ENCODE measurements around the gene FOXI1.

FOXI1 gene

GRCh38 chr5:170105642-170106611, at the start of gene FOXI1:
TSS of gene FOXI1 (plus strand) at chr5:170105897. CDS start at chr5:170105958, 61 bp downstream.
- peak; percentile 23 for DNase-seq

DNA sequence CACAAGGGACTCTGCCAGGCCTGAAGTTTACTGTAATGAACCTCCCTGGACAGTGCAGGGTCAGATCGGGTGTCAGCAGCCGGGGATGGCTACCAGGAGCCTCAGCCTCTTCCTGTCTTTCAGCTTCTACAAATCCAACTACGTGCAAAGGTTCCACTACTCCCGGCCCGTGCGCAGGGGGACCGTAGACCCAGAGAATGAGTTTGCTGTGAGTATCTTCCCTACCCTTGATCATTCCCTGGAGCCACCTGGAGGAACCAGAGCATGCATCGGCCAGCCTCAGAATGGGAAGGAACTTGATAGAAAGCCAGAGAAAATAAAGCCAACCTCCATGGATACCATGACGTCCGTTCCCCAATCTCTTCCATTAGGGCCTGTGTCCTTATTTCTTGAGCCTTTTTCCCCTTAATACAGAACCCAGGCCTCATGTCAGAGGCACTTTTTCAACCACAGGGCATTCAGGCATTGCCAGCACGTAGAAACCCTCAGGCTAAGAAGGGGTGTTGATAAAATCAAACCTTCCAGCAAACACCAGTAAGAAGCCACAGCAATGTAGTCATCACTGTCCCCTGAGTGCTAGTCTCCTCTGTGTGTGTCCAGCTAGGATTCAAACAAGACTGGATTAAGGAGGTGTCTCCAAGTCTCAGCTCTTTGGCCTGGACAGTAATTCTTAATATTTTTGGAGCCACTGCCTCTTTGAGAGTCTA, 49.0 kb upstream of the FOXI1 start:
- DNase-seq, result no peak

GRCh38 chr5:170057311-170057710, 48.4 kb upstream of the FOXI1 start:
- no peak for DNase-seq

GRCh38 chr5:170059221-170059620, 46.5 kb upstream of the FOXI1 start:
- no peak for DNase-seq

- DNase-seq, result no peak
Measured at GRCh38 chr5:170067152-170067551, 38.5 kb upstream of the FOXI1 start.

GRCh38 chr5:170067574-170068170, 38.0 kb upstream of the FOXI1 start:
- DNase-seq, result no peak

DNA sequence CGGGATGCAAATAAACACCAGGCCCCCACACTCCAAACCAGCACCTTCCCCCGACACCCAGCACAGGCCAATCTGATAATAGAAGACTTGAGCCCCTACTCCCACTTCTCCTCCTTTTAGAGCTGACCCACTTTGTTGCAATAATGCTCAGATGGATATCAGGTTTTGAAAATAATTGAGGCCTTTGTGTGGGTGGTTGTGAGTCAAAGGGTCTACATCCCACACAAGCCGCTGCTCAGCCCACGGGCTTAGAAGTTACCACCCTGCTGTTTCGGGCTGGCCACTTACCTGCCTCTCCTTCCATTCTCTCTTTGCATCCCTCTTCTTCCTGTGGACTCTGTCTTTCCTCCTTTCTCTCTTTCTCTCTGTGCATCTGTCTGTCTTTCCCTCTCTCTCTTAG, 36.2 kb upstream of the FOXI1 start:
- DNase-seq, result no peak

DNA sequence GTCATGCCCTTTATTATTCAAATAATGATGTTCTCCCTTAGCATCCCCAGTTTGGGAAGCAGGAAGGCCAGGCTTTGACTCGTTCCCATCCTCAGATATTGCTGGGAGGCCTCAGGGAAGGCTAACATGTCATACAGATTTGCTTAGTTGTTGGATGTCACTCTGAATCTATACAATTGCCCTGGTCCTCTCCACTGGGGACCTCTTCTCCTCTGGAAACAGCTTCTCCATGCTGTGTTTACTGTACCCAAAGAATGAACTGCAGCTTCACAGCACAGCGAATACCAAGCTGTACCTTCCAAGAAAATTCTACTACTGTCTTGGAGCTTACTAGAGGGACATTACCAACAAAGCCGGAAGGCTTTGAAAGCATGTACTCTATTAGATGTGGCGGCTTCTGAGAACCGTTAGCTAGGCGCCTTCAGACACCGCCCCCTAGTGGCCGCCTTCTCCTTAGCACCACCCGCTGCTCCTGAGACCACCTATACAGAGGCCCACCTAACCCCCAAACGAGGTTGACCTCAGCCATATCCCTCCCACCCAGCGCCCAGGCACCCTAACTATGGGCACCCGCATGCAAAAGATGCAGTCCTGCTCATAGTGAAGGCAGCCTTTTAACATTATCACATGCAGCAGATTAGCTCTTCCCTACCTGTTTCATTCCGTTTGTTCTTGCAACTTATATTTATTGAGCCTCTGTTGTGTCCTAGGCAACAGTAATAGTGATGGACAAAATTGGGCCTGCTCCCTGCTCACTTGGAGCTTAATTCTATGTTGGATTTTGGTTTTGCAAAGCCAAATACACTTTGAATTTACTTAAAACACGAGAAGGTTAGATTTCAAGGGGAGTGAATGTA, 34.9 kb upstream of the FOXI1 start:
- peak; percentile 65 for DNase-seq

DNA sequence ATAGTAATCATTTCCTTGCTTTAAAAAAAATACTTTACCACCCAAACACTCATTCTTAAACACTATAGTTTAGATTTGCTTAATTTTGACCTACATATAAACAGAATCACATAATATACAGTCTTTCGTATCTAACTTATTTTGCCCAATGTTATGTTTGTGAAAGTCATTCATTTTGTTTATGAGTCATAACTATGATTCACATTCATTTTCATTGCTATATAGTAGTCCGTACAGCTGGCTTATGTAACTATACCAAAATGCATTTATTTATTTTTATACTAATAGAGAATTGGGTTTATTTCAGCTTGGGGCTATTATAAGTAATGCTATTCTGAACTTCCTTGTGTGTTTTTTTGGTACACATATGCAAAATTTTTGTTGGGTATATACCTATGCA, 33.9 kb upstream of the FOXI1 start:
- no peak for DNase-seq

DNA sequence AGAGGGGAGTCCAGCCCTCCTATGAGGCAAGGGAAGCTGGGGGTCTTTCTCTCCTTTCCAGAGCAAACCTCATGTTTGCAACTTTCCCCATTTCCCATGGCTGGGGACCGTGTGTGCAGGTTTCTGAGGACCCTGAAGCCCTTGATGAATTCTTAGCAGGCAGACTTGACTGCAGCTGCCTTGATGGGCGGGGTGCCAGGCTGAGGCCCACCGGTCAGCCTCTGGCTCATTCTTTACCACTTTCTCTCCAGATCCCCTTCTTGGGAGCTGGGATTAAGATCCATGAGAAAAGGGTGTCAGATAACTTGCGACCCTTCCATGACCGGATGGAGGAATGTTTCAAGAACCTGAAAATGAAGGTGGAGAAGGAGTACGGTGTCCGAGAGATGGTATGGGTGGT, 30.0 kb upstream of the FOXI1 start:
- no peak for DNase-seq

- DNase-seq, result no peak
Measured at GRCh38 chr5:170076211-170076610, 29.5 kb upstream of the FOXI1 start.

GRCh38 chr5:170076739-170077138, 29.0 kb upstream of the FOXI1 start:
- DNase-seq, result no peak

- no peak for DNase-seq
Measured at GRCh38 chr5:170077526-170077925, 28.2 kb upstream of the FOXI1 start.

DNA sequence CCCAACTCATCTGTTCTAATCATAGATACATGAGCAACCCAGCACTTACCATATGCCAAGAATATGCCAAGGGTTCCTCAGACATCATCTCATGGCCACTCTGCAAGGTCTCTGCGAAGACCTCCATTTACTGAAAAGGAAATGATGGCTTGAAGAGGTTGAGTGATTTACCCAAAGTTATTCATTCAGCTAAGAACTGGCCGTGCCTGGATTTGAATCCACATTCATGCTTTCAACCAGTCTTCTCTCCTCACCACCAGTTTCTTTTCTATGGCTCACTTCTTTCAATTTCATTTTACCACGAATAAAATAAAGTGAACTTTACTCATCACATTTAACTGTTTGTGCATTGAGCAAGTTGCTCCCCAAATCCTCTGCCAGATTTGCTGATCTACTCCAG, 27.2 kb upstream of the FOXI1 start:
- DNase-seq, result no peak

DNA sequence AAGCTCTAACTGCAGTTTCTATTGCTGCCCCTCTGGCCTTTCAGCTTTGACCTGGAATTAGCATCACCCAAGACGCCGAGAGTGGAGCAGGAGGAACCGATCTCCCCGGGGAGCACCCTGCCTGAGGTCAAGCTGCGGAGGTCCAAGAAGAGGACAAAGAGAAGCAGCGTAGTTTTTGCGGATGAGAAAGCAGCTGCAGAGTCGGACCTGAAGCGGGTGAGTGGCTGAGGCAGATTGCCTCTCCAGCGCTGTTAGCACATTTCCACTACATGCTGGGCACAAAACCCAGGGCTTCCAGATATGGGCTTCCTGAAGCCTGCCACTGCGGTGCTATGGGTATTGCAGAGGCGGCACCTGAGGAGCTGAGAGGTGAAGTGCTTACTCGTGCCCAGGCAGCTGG, 26.8 kb upstream of the FOXI1 start:
- no peak for DNase-seq

DNA sequence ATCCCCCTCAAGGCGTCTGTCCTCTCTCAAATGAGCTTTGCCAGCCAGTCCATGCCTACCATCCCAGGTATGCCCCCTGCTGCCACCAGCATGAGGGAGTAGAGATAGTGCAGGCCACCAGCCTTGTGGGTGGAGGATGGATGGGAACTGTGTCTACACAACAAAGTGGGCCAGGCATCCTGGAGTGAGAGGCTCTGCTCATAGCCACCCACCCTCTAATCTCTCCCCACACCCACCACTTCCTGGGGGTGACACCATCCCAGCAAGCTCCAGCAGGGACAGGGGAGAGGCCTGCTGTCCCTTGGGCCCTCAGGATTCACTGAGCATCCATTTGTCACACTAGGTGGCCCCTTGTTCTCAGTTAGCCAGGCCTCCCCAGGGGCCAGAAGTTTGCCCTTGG, 25.5 kb upstream of the FOXI1 start:
- no peak for DNase-seq

DNA sequence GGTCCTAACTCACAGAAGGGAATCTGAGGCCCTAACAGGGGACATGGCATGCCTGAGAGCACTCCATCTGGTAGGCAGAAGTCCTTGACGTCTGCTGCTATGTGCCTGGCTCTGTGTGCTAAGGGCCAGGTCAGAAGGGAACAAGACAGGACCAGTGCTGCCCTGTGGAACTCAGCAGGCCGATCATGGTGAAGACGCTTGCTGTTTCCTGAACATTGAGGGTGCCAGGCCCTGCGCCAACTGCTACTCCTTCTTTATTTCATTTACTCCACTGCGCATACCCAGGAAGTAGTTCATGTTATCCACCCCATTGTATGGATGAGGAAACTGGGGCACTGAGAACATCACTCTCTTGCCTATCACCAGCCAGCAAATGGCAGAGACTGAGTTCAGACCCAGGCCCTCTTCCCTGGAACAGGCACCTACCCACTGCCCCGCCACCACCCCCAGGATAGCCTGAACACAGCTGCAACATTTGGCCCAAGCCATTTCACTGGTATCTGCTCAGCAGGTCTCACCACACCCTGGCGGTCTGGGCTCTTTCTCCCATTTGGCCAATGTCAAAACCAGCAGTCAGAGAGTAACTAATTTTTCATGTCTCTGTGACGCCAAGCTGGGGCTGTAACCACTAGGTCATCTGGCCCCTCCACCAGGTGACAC, 24.8 kb upstream of the FOXI1 start:
- no peak for DNase-seq

- DNase-seq, result no peak
Measured at GRCh38 chr5:170081616-170082015, 24.1 kb upstream of the FOXI1 start.

DNA sequence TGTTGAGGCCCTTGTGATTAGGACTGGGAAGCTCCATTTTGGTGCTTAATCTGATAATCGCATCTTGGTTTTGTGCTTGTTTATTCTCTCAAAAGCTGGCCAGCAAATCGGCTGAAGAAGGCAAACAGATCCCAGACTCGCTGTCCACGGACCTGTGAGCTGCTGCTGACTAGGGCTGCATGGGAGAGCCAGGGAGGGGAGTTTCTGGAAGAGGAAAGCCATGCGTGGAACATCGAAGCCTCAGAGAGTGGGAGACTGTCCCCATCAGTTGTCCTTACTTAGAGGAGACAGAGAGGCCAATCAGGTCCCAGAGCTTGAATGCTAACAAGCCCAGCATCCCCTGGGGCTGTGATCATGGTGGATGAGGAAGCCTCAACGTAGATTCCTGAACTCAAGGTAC, 23.0 kb upstream of the FOXI1 start:
- DNase-seq, result no peak

DNA sequence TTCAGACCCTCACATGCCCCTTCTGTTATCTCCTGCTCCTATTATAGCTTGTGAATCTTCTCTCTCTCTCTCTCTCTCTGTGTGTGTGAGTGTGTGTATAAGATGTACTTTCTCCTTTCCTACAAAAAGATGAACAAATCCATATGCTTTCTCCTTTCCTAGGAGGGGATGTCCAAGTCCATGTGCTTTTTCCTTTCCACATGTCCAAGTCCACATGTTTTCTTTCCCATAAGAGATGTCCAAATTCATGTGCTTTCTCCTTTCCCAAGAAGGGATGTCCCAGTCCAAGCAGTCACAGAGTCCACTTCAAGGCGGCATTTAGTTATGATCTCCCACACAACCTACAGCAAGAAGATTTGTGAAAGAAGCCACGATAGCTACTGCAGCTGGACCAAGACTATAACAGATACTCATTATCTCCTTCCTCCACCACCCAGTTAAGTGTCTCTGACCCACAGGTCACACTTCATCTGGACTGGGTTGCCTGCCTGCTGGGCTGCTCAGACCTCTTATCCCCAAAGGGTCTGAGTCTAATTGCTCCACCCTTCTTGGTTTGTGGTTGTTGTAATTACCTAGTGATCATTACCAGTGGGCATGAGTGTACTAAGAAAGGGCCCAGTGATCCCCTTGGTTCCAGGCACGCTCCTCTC, 18.4 kb upstream of the FOXI1 start:
- DNase-seq, result no peak

GRCh38 chr5:170092455-170093101, 13.1 kb upstream of the FOXI1 start:
- no peak for DNase-seq

All from stimulated activated CD8-positive, alpha-beta memory T cell treated with anti-CD3 and anti-CD28 coated beads, Interleukin-4, amount 100 ng/mL, for 48 hours (primary cell).